HUES48 (cell line): ENCODE data around the gene MARVELD3.
"Not testable (repeated sequence)": the region's sequence is repeated elsewhere in the genome, so short reads cannot be mapped to it uniquely, and the experiment has no call there.

ENCODE experiments used
- H3K27ac ChIP-seq: one replicate; pipeline ENCODE4 v1.7.0; 2013; ENCODE audit warnings: low read depth, low read length, inconsistent platforms
- H3K27me3 ChIP-seq: 2 replicates; pipeline ENCODE4 v1.6.1; 2013; ENCODE audit warnings: mild to moderate bottlenecking, low read length; ENCODE audit not compliant: control insufficient read depth, insufficient read depth
- H3K36me3 ChIP-seq: 2 replicates; pipeline ENCODE4 v1.6.1; 2013; ENCODE audit warnings: low read length; ENCODE audit not compliant: control insufficient read depth, insufficient read depth
- H3K4me1 ChIP-seq: 2 replicates; pipeline ENCODE4 v1.6.1; 2013; ENCODE audit warnings: mild to moderate bottlenecking, low read length; ENCODE audit not compliant: control insufficient read depth, insufficient read depth
- H3K4me3 ChIP-seq: 2 replicates; pipeline ENCODE4 v1.5.1; 2013; ENCODE audit warnings: mild to moderate bottlenecking, low read depth, low read length
- H3K9ac ChIP-seq: 2 replicates; pipeline ENCODE4 v1.6.1; 2013; ENCODE audit warnings: mild to moderate bottlenecking, low read depth, low read length, moderate library complexity
- H3K9me3 ChIP-seq: 2 replicates; pipeline ENCODE4 v1.6.1; 2013; ENCODE audit warnings: low read length; ENCODE audit not compliant: control insufficient read depth, insufficient read depth

MARVELD3 gene

GRCh38 chr16:71672803-71673581, 47.0 kb downstream of the MARVELD3 start:
- H3K4me1 ChIP-seq = no peaks in the 10 kb centered on the region
- peaks cover 94% of the 10 kb centered on the region for H3K36me3 ChIP-seq
- H3K27me3 ChIP-seq = no peaks in the 10 kb centered on the region
- no peak overlapping the region for H3K4me3 ChIP-seq
- no peak overlapping the region for H3K27ac ChIP-seq
- no peaks in the 10 kb centered on the region for H3K9me3 ChIP-seq
- H3K9ac ChIP-seq = no peak overlapping the region

- Histone ChIP-seq H3K9me3 (no peaks in the 10 kb centered on the region), H3K27me3 (no peaks in the 10 kb centered on the region), H3K9ac (no peak overlapping the region), H3K4me1 (no peaks in the 10 kb centered on the region), H3K4me3 (no peak overlapping the region), H3K27ac (no peak overlapping the region), H3K36me3 (peaks cover 98% of the 10 kb centered on the region)
These were observed 47.6 kb downstream of the MARVELD3 start for GRCh38 chr16:71673582-71673973.

- H3K27ac ChIP-seq = no peak overlapping the region
- H3K36me3 ChIP-seq = peaks cover 98% of the 10 kb centered on the region
- no peaks in the 10 kb centered on the region for H3K4me1 ChIP-seq
These were observed 48.2 kb downstream of the MARVELD3 start for GRCh38 chr16:71674229-71674628.

GRCh38 chr16:71675380-71675779, 49.4 kb downstream of the MARVELD3 start:
- no peak overlapping the region for H3K4me3 ChIP-seq
- peaks cover 96% of the 10 kb centered on the region for H3K36me3 ChIP-seq
- no peak overlapping the region for H3K9ac ChIP-seq
- no peaks in the 10 kb centered on the region for H3K27me3 ChIP-seq
- no peaks in the 10 kb centered on the region for H3K9me3 ChIP-seq
- no peaks in the 10 kb centered on the region for H3K4me1 ChIP-seq
- H3K27ac ChIP-seq = no peak overlapping the region

More at GRCh38 chr16:71674229-71674628, 48.2 kb downstream of the MARVELD3 start:
- no peaks in the 10 kb centered on the region for H3K27me3 ChIP-seq
- H3K9ac ChIP-seq = no peak overlapping the region
- H3K4me3 ChIP-seq = no peak overlapping the region
- no peaks in the 10 kb centered on the region for H3K9me3 ChIP-seq

GRCh38 chr16:71676236-71676635, 50.3 kb downstream of the MARVELD3 start:
- Histone ChIP-seq H3K9me3 (no peaks in the 10 kb centered on the region), H3K9ac (no peak overlapping the region), H3K27me3 (no peaks in the 10 kb centered on the region), H3K36me3 (peaks cover 96% of the 10 kb centered on the region), H3K4me1 (no peaks in the 10 kb centered on the region), H3K27ac (no peak overlapping the region), H3K4me3 (no peak overlapping the region)

GRCh38 chr16:71681360-71681759, 55.4 kb downstream of the MARVELD3 start:
- Histone ChIP-seq H3K4me3 (no peak overlapping the region), H3K4me1 (no peaks in the 10 kb centered on the region), H3K36me3 (peaks cover 82% of the 10 kb centered on the region), H3K27me3 (no peaks in the 10 kb centered on the region), H3K9me3 (no peaks in the 10 kb centered on the region), H3K27ac (no peak overlapping the region), H3K9ac (no peak overlapping the region)

- not testable (repeated sequence) for H3K4me1 ChIP-seq, H3K9ac ChIP-seq, H3K4me3 ChIP-seq, H3K9me3 ChIP-seq, H3K27ac ChIP-seq, H3K27me3 ChIP-seq
- H3K36me3 ChIP-seq = peaks cover 77% of the 10 kb centered on the region
These were observed 58.3 kb downstream of the MARVELD3 start for GRCh38 chr16:71684280-71684679.
